ENCODE results near the gene OR1S2.

The OR1S2 gene

GRCh38 chr11:58195939-58196338 lies 8.0 kb downstream of the OR1S2 start:
- ATAC-seq (ENCODE audit: insufficient read depth, low read depth): no peak

GRCh38 chr11:58193391-58193790 lies 10.6 kb downstream of the OR1S2 start:
- H3K4me1 ChIP-seq (ENCODE audit: insufficient read depth, low read length): no peaks in the 10 kb centered on the region

More at GRCh38 chr11:58195939-58196338, 8.0 kb downstream of the OR1S2 start:
- H2AFZ ChIP-seq (ENCODE audit: low read depth, low read length): no peak overlapping the region
- no peak for DNase-seq
- no peaks in the 10 kb centered on the region for H3K27me3 ChIP-seq (ENCODE audit: insufficient read depth, low read length, poor library complexity)
- H3K9me3 ChIP-seq (ENCODE audit: insufficient read depth, low read length, severe bottlenecking): no peaks in the 10 kb centered on the region
- no peaks in the 10 kb centered on the region for H4K20me1 ChIP-seq (ENCODE audit: insufficient read depth, low read length)
- H3K4me3 ChIP-seq (ENCODE audit: low read depth in 1 of 2, low read length in 2 of 2): no peak overlapping the region
- no peak overlapping the region for H3K27ac ChIP-seq (ENCODE audit: low read length)
- H3K4me2 ChIP-seq (ENCODE audit: insufficient read depth, low read length): no peak overlapping the region
- TF ChIP-seq CTCF (IDR thresholded peaks at IDR 0.05; ENCODE audit: borderline replicate concordance, extremely low read depth, low read length, poor library complexity, severe bottlenecking) (no peak), EZH2 (IDR thresholded peaks at IDR 0.05; ENCODE audit: borderline replicate concordance, low read depth, low read length, severe bottlenecking) (no peak)
- no peaks in the 10 kb centered on the region for H3K36me3 ChIP-seq (ENCODE audit: insufficient read depth, low read length)
- no peak overlapping the region for H3K9ac ChIP-seq (ENCODE audit: low read depth, low read length)
- no peaks in the 10 kb centered on the region for H3K79me2 ChIP-seq (ENCODE audit: insufficient read depth, low read length)
- no peaks in the 10 kb centered on the region for H3K4me1 ChIP-seq (ENCODE audit: insufficient read depth, low read length)

GRCh38 chr11:58192229-58192628 lies 11.7 kb downstream of the OR1S2 start:
- no peak overlapping the region for H3K4me2 ChIP-seq (ENCODE audit: insufficient read depth, low read length)
- no peak overlapping the region for H3K4me3 ChIP-seq (ENCODE audit: low read depth in 1 of 2, low read length in 2 of 2)
- H3K9me3 ChIP-seq (ENCODE audit: insufficient read depth, low read length, severe bottlenecking): no peaks in the 10 kb centered on the region
- H3K27me3 ChIP-seq (ENCODE audit: insufficient read depth, low read length, poor library complexity): no peaks in the 10 kb centered on the region
- H4K20me1 ChIP-seq (ENCODE audit: insufficient read depth, low read length): no peaks in the 10 kb centered on the region
- DNase-seq (no peak), ATAC-seq (ENCODE audit: insufficient read depth, low read depth) (no peak)
- H3K9ac ChIP-seq (ENCODE audit: low read depth, low read length): no peak overlapping the region
- no peaks in the 10 kb centered on the region for H3K36me3 ChIP-seq (ENCODE audit: insufficient read depth, low read length)
- no peaks in the 10 kb centered on the region for H3K79me2 ChIP-seq (ENCODE audit: insufficient read depth, low read length)
- TF ChIP-seq CTCF (IDR thresholded peaks at IDR 0.05; ENCODE audit: borderline replicate concordance, extremely low read depth, low read length, poor library complexity, severe bottlenecking) (no peak), EZH2 (IDR thresholded peaks at IDR 0.05; ENCODE audit: borderline replicate concordance, low read depth, low read length, severe bottlenecking) (no peak)
- H3K27ac ChIP-seq (ENCODE audit: low read length): no peak overlapping the region
- no peaks in the 10 kb centered on the region for H3K4me1 ChIP-seq (ENCODE audit: insufficient read depth, low read length)
- no peak overlapping the region for H2AFZ ChIP-seq (ENCODE audit: low read depth, low read length)

More at GRCh38 chr11:58193391-58193790, 10.6 kb downstream of the OR1S2 start:
- H3K79me2 ChIP-seq (ENCODE audit: insufficient read depth, low read length): no peaks in the 10 kb centered on the region
- no peaks in the 10 kb centered on the region for H4K20me1 ChIP-seq (ENCODE audit: insufficient read depth, low read length)
- no peaks in the 10 kb centered on the region for H3K36me3 ChIP-seq (ENCODE audit: insufficient read depth, low read length)
- H3K4me2 ChIP-seq (ENCODE audit: insufficient read depth, low read length): no peak overlapping the region
- H2AFZ ChIP-seq (ENCODE audit: low read depth, low read length): no peak overlapping the region
- H3K9ac ChIP-seq (ENCODE audit: low read depth, low read length): no peak overlapping the region
- no peaks in the 10 kb centered on the region for H3K9me3 ChIP-seq (ENCODE audit: insufficient read depth, low read length, severe bottlenecking)
- TF ChIP-seq EZH2 (IDR thresholded peaks at IDR 0.05; ENCODE audit: borderline replicate concordance, low read depth, low read length, severe bottlenecking) (no peak), CTCF (IDR thresholded peaks at IDR 0.05; ENCODE audit: borderline replicate concordance, extremely low read depth, low read length, poor library complexity, severe bottlenecking) (no peak)
- no peak overlapping the region for H3K4me3 ChIP-seq (ENCODE audit: low read depth in 1 of 2, low read length in 2 of 2)
- no peaks in the 10 kb centered on the region for H3K27me3 ChIP-seq (ENCODE audit: insufficient read depth, low read length, poor library complexity)
- ATAC-seq (ENCODE audit: insufficient read depth, low read depth): no peak
- H3K27ac ChIP-seq (ENCODE audit: low read length): no peak overlapping the region
- no peak for DNase-seq

- no peaks in the 10 kb centered on the region for H3K79me2 ChIP-seq (ENCODE audit: insufficient read depth, low read length)
- no peak within 1 kb of the TSS for H3K4me2 ChIP-seq (ENCODE audit: insufficient read depth, low read length)
- ATAC-seq (ENCODE audit: insufficient read depth, low read depth) (no peak), DNase-seq (no peak)
- H3K9me3 ChIP-seq (ENCODE audit: insufficient read depth, low read length, severe bottlenecking): no peaks in the 10 kb centered on the region
- H3K4me3 ChIP-seq (ENCODE audit: low read depth in 1 of 2, low read length in 2 of 2): no peak within 1 kb of the TSS
- H4K20me1 ChIP-seq (ENCODE audit: insufficient read depth, low read length): no peaks in the 10 kb centered on the region
- H3K36me3 ChIP-seq (ENCODE audit: insufficient read depth, low read length): no peaks in the 10 kb centered on the region
- no peaks in the 10 kb centered on the region for H3K27me3 ChIP-seq (ENCODE audit: insufficient read depth, low read length, poor library complexity)
- no peak within 1 kb of the TSS for H3K27ac ChIP-seq (ENCODE audit: low read length)
- no peaks in the 10 kb centered on the region for H3K4me1 ChIP-seq (ENCODE audit: insufficient read depth, low read length)
- no peak within 1 kb of the TSS for H2AFZ ChIP-seq (ENCODE audit: low read depth, low read length)
- TF ChIP-seq EZH2 (IDR thresholded peaks at IDR 0.05; ENCODE audit: borderline replicate concordance, low read depth, low read length, severe bottlenecking): no peak
- TF ChIP-seq CTCF (IDR thresholded peaks at IDR 0.05; ENCODE audit: borderline replicate concordance, extremely low read depth, low read length, poor library complexity, severe bottlenecking): no peak
- no peak within 1 kb of the TSS for H3K9ac ChIP-seq (ENCODE audit: low read depth, low read length)
Observed at GRCh38 chr11:58188770-58189169, 15.2 kb downstream of the OR1S2 start, which contains the start of gene OR9Q2. Gene OR9Q2, plus strand, starts transcription at chr11:58189070. Its CDS starts 1,421 bp downstream, at chr11:58190491.

Measured in DND-41 (cell line).